ENCODE results near the gene C7. TPM values are rescaled to one million over a fixed set of nuclear protein-coding genes. Genes with fewer than 3 reads are reported as not detected.

The C7 gene
- total RNA-seq, 1 experiment from 2014 or later = 0.74 TPM

- H3K27me3 ChIP-seq (ENCODE audit: insufficient read depth, low read length) = no peaks in the 10 kb centered on the region
- ATAC-seq (peak; percentile 9; the same call in 1 of the 2 replicates), DNase-seq (ENCODE audit: low read depth, low spot score) (no peak)
- H3K36me3 ChIP-seq (ENCODE audit: control insufficient read depth in 1 of 2, insufficient read depth in 2 of 2, low read length in 2 of 2) = no peaks in the 10 kb centered on the region
- H2AFZ ChIP-seq (ENCODE audit: low read depth, low read length, poor library complexity, severe bottlenecking) = peak overlapping the region; percentile 48
- TF ChIP-seq, protein P1, sequence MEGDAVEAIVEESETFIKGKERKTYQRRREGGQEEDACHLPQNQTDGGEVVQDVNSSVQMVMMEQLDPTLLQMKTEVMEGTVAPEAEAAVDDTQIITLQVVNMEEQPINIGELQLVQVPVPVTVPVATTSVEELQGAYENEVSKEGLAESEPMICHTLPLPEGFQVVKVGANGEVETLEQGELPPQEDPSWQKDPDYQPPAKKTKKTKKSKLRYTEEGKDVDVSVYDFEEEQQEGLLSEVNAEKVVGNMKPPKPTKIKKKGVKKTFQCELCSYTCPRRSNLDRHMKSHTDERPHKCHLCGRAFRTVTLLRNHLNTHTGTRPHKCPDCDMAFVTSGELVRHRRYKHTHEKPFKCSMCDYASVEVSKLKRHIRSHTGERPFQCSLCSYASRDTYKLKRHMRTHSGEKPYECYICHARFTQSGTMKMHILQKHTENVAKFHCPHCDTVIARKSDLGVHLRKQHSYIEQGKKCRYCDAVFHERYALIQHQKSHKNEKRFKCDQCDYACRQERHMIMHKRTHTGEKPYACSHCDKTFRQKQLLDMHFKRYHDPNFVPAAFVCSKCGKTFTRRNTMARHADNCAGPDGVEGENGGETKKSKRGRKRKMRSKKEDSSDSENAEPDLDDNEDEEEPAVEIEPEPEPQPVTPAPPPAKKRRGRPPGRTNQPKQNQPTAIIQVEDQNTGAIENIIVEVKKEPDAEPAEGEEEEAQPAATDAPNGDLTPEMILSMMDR (IDR thresholded peaks at IDR 0.05 in 2 of 3, conservative IDR thresholded peaks at IDR 0.05 in 1 of 3; ENCODE audit: borderline replicate concordance in 1 of 3, insufficient read depth in 1 of 3, low read depth in 2 of 3, low read length in 2 of 3) = no peak
- TF ChIP-seq EGR1 (IDR thresholded peaks at IDR 0.05; ENCODE audit: low read depth) (no peak), ELF1 (IDR thresholded peaks at IDR 0.05; ENCODE audit: borderline replicate concordance, low read depth) (no peak), RAD21 (IDR thresholded peaks at IDR 0.05; ENCODE audit: low read depth) (no peak), ZFX (IDR thresholded peaks at IDR 0.05) (no peak), ZNF274 (IDR thresholded peaks at IDR 0.05; ENCODE audit: low read depth, low read length) (no peak), SIN3A (IDR thresholded peaks at IDR 0.05; ENCODE audit: low read depth) (no peak)
- H3K9me3 ChIP-seq (ENCODE audit: control insufficient read depth in 1 of 2, insufficient read depth in 1 of 2, low read depth in 1 of 2, low read length in 2 of 2) = no peaks in the 10 kb centered on the region
- no peaks in the 10 kb centered on the region for H3K4me1 ChIP-seq (ENCODE audit: control insufficient read depth in 1 of 2, insufficient read depth in 2 of 2, low read length in 2 of 2)
- CTCF ChIA-PET = interaction anchor here (0.6 to 1.9 kb wide), 21 partner anchors 10 to 736 kb away, joined by 3 to 31 read pairs (median 4); no protein-coding TSS in a partner anchor
- no TSS peak for BruUV-seq (replicated peaks)
- no peak overlapping the region for H3K9ac ChIP-seq (ENCODE audit: low read length)
- intact Hi-C loops (cut with micrococcal nuclease) = loop anchor here (1.0 to 5.0 kb wide), 5 partner anchors 362 to 938 kb away; no protein-coding TSS in a partner anchor
- no peak overlapping the region for H3K4me3 ChIP-seq (replicated peaks in 1 of 2; ENCODE audit: low read depth in 1 of 2, low read length in 2 of 2)
- RAD21 ChIA-PET (ENCODE audit: low non-redundant PET in 1 of 2, low total read pairs in 2 of 2, uncharacterized antibody in 2 of 2, unreplicated experiment in 2 of 2) = no interaction called here
- no peaks in the 10 kb centered on the region for H3K9me2 ChIP-seq (ENCODE audit: insufficient read depth)
- no peak overlapping the region for H3K4me2 ChIP-seq (ENCODE audit: low read length)
- no peaks in the 10 kb centered on the region for H4K20me1 ChIP-seq (ENCODE audit: insufficient read depth)
- POLR2A ChIA-PET = no interaction called here
- H3K79me2 ChIP-seq (ENCODE audit: insufficient read depth, low read length) = no peaks in the 10 kb centered on the region
- H3K27ac ChIP-seq (ENCODE audit: low read depth, low read length) = no peak overlapping the region
Measured at GRCh38 chr5:40904994-40905306, 4.3 kb upstream of the C7 start.

- Histone ChIP-seq H3K9me2 (ENCODE audit: insufficient read depth) (no peaks in the 10 kb centered on the region), H3K4me2 (ENCODE audit: low read length) (no peak overlapping the region), H3K27me3 (ENCODE audit: insufficient read depth, low read length) (no peaks in the 10 kb centered on the region), H3K27ac (ENCODE audit: low read depth, low read length) (no peak overlapping the region), H3K36me3 (ENCODE audit: control insufficient read depth in 1 of 2, insufficient read depth in 2 of 2, low read length in 2 of 2) (no peaks in the 10 kb centered on the region), H3K9me3 (ENCODE audit: control insufficient read depth in 1 of 2, insufficient read depth in 1 of 2, low read depth in 1 of 2, low read length in 2 of 2) (no peaks in the 10 kb centered on the region), H2AFZ (ENCODE audit: low read depth, low read length, poor library complexity, severe bottlenecking) (no peak overlapping the region), H3K4me3 (replicated peaks in 1 of 2; ENCODE audit: low read depth in 1 of 2, low read length in 2 of 2) (no peak overlapping the region), H3K79me2 (ENCODE audit: insufficient read depth, low read length) (no peaks in the 10 kb centered on the region), H4K20me1 (ENCODE audit: insufficient read depth) (no peaks in the 10 kb centered on the region), H3K4me1 (ENCODE audit: control insufficient read depth in 1 of 2, insufficient read depth in 2 of 2, low read length in 2 of 2) (no peaks in the 10 kb centered on the region), H3K9ac (ENCODE audit: low read length) (no peak overlapping the region)
- intact Hi-C loops (cut with micrococcal nuclease) = no loop called here
- RAD21 ChIA-PET (ENCODE audit: low non-redundant PET in 1 of 2, low total read pairs in 2 of 2, uncharacterized antibody in 2 of 2, unreplicated experiment in 2 of 2) = no interaction called here
- BruUV-seq (replicated peaks) = no TSS peak
- no peak for DNase-seq (ENCODE audit: low read depth, low spot score)
- no peak for ATAC-seq
- POLR2A ChIA-PET = no interaction called here
- CTCF ChIA-PET = interaction anchor here (0.9 kb wide), 1 partner anchor 735 kb away, joined by 3 read pairs; no protein-coding TSS in a partner anchor
- TF ChIP-seq ZNF274 (IDR thresholded peaks at IDR 0.05; ENCODE audit: low read depth, low read length) = no peak
- no peak for TF ChIP-seq RAD21 (IDR thresholded peaks at IDR 0.05; ENCODE audit: low read depth)
- TF ChIP-seq MAX (IDR thresholded peaks at IDR 0.05) = no peak
- TF ChIP-seq EGR1 (IDR thresholded peaks at IDR 0.05; ENCODE audit: low read depth) = no peak
- no peak for TF ChIP-seq JUND (IDR thresholded peaks at IDR 0.05)
- TF ChIP-seq, protein P2, sequence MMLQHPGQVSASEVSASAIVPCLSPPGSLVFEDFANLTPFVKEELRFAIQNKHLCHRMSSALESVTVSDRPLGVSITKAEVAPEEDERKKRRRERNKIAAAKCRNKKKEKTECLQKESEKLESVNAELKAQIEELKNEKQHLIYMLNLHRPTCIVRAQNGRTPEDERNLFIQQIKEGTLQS (IDR thresholded peaks at IDR 0.05) = no peak
- no peak for TF ChIP-seq REST (IDR thresholded peaks at IDR 0.05; ENCODE audit: low read depth)
- TF ChIP-seq POLR2AphosphoS5 (IDR thresholded peaks at IDR 0.05; ENCODE audit: low read depth, low read length) = no peak
- no peak for TF ChIP-seq YY1 (IDR thresholded peaks at IDR 0.05; ENCODE audit: extremely low read depth, insufficient replicate concordance, low read depth, low read length)
Measured at GRCh38 chr5:40906351-40906751, 2.9 kb upstream of the C7 start.

All from HCT116 (cell line).